Immature natural killer cell (primary cell): ENCODE data around the gene GRID1. TPM values are rescaled to one million over a fixed set of nuclear protein-coding genes. Genes with fewer than 3 reads are reported as not detected.

Source experiments
- DNase-seq, 3 donors: peaks; one replicate each; pipeline ENCODE4 v3.0.0; 2022; ENCODE audit warnings: mixed read lengths in 1 of 3
- H3K27ac Mint-ChIP-seq, 6 donors: one replicate each; pipeline ENCODE4 v1.8.0; 2020; ENCODE audit warnings: mixed read lengths in 6 of 6, mild to moderate bottlenecking in 5 of 6, inconsistent platforms in 4 of 6, moderate library complexity in 3 of 6
- H3K27me3 Mint-ChIP-seq, 3 donors: one replicate each; pipeline ENCODE4 v1.8.0; 2020 to 2021; ENCODE audit warnings: low read depth in 3 of 3, mild to moderate bottlenecking in 3 of 3, mixed read lengths in 3 of 3, moderate library complexity in 3 of 3, inconsistent platforms in 1 of 3
- H3K36me3 Mint-ChIP-seq, 3 donors: one replicate each; pipeline ENCODE4 v1.8.0; 2020; ENCODE audit warnings: mixed read lengths in 3 of 3, inconsistent platforms in 2 of 3, mild to moderate bottlenecking in 2 of 3
- H3K4me1 Mint-ChIP-seq, 2 donors: one replicate each; pipeline ENCODE4 v1.8.0; 2020; ENCODE audit warnings: inconsistent platforms in 2 of 2, mild to moderate bottlenecking in 2 of 2, mixed read lengths in 2 of 2, moderate library complexity in 1 of 2
- H3K4me3 Mint-ChIP-seq, 5 donors: one replicate each; pipeline ENCODE4 v1.8.0; 2020; ENCODE audit warnings: mild to moderate bottlenecking in 5 of 5, mixed read lengths in 5 of 5, inconsistent platforms in 3 of 5, moderate library complexity in 3 of 5
- H3K9me3 Mint-ChIP-seq, 6 donors: one replicate each; pipeline ENCODE4 v1.8.0; 2020; ENCODE audit warnings: mild to moderate bottlenecking in 6 of 6, mixed read lengths in 6 of 6, inconsistent platforms in 4 of 6, moderate library complexity in 3 of 6
- polyA plus RNA-seq, 3 donors: library from polyadenylated mRNA; unstranded; fragments of 300-500 nt; fragmentation: Illumina TruSeq; gene quantifications; one replicate each; pipeline ENCODE4 v1.2.3, GENCODE V29; 2021

Gene GRID1
- polyA plus RNA-seq, 3 donors from 2014 or later: not detected

DNA sequence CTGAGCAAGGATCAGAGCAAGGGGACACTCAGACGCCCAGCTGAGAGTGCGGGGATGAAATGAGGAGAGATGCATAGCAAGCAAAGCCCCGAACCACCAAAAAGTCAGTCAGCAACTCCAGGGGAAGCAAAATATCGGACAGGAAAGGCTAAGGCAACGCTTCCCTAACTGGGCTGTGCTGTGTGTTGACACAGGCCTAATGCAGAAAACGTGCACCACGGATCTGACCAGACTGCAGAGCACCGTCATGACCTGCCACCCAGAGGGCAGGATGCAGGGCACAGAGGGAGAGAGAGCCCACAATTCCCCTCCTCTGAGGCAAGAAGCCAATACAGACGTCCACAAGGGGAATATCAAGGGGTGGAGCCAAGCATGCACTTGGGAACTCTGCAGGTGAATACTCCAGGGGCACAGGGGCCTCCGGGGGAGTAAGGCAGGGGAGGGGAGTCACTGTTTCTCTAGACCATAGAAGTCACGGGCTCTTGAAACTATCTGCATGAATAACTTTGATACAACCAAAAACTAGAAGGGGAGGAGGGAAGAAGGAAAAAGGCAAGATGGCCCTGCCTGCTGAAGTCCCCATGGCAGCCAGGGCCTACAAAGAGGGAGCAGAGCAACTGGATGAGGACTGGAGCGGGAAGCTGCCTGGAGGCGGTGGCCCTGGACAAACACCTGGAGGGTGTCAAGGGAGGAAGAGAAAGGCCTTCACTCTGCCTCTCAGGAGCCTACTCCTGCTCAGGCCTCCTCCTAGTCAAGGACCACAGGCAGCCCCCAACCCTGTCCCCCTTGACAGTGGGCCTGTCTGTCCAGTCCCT is 26.2 kb downstream of the GRID1 start:
- no peaks in the 10 kb centered on the region for H3K4me1 Mint-ChIP-seq
- H3K9me3 Mint-ChIP-seq: no peaks in the 10 kb centered on the region
- DNase-seq: no peak
- no peak overlapping the region for H3K4me3 Mint-ChIP-seq
- no peaks in the 10 kb centered on the region for H3K36me3 Mint-ChIP-seq
- H3K27me3 Mint-ChIP-seq: peaks cover 0 to 4% (median 1%) of the 10 kb centered on the region in 3 donors
- H3K27ac Mint-ChIP-seq: no peak overlapping the region

DNA sequence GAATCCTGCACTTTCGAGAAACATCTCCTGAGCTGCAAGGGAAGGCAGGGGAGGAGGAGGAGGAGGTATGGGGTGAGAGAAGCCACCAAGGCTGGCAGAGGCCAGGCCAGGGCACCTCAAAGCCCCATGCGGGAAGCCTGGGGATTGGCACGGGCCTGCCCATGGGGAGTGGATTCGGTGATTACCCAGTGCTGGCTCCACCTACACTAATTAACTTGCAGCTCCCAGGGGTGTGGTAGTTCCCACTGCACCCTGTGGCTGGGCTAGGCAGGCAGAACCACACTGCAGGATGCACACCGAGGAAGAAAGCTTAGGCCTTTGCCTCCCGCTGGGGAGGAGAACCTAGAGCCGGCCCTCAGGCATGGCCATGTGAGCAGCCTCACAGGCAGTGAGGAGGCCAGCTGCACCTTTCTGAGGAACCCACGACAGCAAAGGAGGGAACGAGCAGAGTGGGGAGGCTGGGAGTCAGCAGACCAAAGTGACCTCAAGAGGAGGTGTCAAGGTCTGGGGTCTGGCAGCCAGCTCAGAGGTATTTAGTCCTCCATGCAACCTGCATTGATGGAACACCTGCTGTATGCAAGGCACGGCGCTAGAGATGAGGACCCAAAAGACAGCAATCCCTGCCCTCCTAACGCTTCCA is 27.2 kb downstream of the GRID1 start:
- no peak for DNase-seq
- Mint-ChIP-seq H3K36me3 (no peaks in the 10 kb centered on the region), H3K4me3 (no peak overlapping the region), H3K27me3 (peaks cover 0 to 4% (median 1%) of the 10 kb centered on the region in 3 donors), H3K9me3 (no peaks in the 10 kb centered on the region), H3K27ac (no peak overlapping the region), H3K4me1 (no peaks in the 10 kb centered on the region)

DNA sequence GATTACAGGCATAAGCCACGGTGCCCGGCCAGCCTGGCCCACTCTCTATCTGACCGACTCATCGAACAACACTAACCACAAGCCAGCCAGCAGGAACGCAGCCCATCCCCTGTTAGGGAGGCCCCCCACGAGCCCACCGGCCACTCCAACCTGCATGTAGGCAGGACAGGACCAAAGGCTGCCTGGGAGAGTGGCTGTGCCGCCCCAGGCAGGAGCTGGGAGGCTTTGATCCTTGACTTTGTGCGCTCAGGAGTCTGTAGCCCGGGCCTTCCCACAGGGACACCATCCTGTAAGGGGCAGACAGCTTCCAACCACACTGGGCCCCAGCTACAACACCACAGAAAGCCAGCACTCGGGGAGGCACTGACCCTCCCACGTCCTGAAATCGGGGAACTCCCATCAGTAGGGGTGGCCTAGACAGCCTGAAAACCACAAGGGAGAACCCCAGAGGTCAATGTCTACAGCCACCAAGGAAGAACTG is 29.4 kb downstream of the GRID1 start:
- Mint-ChIP-seq H3K36me3 (no peaks in the 10 kb centered on the region), H3K4me3 (no peak overlapping the region), H3K4me1 (no peaks in the 10 kb centered on the region), H3K27me3 (peaks cover 2 to 4% (median 3%) of the 10 kb centered on the region in 3 donors), H3K27ac (no peak overlapping the region), H3K9me3 (no peaks in the 10 kb centered on the region)
- DNase-seq: no peak

DNA sequence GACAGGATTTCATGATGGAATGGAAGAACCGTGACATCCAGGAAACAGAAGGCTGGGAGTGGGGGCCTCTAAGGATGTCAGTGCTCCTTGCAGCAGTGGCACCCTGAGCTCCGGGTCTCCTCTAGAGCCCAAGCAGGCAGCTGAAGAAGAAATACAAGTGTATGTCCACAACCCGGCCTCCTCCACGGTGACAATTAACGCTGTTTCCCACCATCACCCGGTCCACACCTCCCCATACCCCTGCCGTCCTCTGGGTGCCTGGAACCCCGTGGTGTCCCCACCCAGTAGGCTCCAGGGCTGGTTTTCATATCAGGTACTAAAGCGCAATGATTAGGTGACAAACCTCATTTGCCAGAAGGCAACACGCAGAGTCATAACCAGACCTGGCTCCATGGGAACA is 30.3 kb downstream of the GRID1 start:
- no peaks in the 10 kb centered on the region for H3K4me1 Mint-ChIP-seq
- no peaks in the 10 kb centered on the region for H3K9me3 Mint-ChIP-seq
- no peak overlapping the region for H3K27ac Mint-ChIP-seq
- no peaks in the 10 kb centered on the region for H3K36me3 Mint-ChIP-seq
- H3K4me3 Mint-ChIP-seq: no peak overlapping the region
- no peak for DNase-seq
- peaks cover 3 to 4% (median 4%) of the 10 kb centered on the region in 3 donors for H3K27me3 Mint-ChIP-seq

GRCh38 chr10:86335831-86336230 is 30.8 kb downstream of the GRID1 start:
- DNase-seq: no peak
- no peaks in the 10 kb centered on the region for H3K4me1 Mint-ChIP-seq
- H3K36me3 Mint-ChIP-seq: no peaks in the 10 kb centered on the region
- H3K9me3 Mint-ChIP-seq: no peaks in the 10 kb centered on the region
- peaks cover 3 to 4% (median 4%) of the 10 kb centered on the region in 3 donors for H3K27me3 Mint-ChIP-seq
- no peak overlapping the region for H3K4me3 Mint-ChIP-seq
- H3K27ac Mint-ChIP-seq: no peak overlapping the region

DNA sequence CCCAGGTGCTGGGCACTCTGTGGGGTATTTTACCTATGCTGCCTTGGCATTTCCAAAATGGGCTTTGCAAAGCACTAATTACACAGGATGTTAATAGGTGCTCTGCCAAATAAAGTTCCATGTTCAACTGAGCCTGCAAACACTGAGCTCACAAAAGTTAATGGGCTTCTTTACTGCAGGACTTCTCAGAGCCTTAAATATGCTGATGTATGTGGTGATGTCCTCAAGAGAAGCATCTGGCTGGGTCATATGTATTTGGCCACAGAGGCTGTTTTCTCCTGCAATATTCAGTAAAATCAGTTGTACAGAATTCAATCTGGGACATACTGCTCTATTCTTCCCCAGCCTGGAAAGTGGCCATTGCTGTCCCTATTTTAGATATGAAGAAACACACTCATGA is 31.3 kb downstream of the GRID1 start:
- DNase-seq: no peak
- no peaks in the 10 kb centered on the region for H3K36me3 Mint-ChIP-seq
- peaks cover 3 to 4% (median 4%) of the 10 kb centered on the region in 3 donors for H3K27me3 Mint-ChIP-seq
- no peaks in the 10 kb centered on the region for H3K4me1 Mint-ChIP-seq
- H3K9me3 Mint-ChIP-seq: no peaks in the 10 kb centered on the region
- H3K27ac Mint-ChIP-seq: no peak overlapping the region
- H3K4me3 Mint-ChIP-seq: no peak overlapping the region

- H3K27me3 Mint-ChIP-seq: peaks cover 3 to 4% (median 4%) of the 10 kb centered on the region in 3 donors
- no peak for DNase-seq
- H3K27ac Mint-ChIP-seq: no peak overlapping the region
- no peaks in the 10 kb centered on the region for H3K4me1 Mint-ChIP-seq
- no peaks in the 10 kb centered on the region for H3K36me3 Mint-ChIP-seq
- no peaks in the 10 kb centered on the region for H3K9me3 Mint-ChIP-seq
- H3K4me3 Mint-ChIP-seq: no peak overlapping the region
Measured at GRCh38 chr10:86334488-86335085, 32.0 kb downstream of the GRID1 start.

- H3K27me3 Mint-ChIP-seq: peaks cover 1 to 4% (median 4%) of the 10 kb centered on the region in 3 donors
- no peak overlapping the region for H3K4me3 Mint-ChIP-seq
- H3K4me1 Mint-ChIP-seq: no peaks in the 10 kb centered on the region
- H3K9me3 Mint-ChIP-seq: no peaks in the 10 kb centered on the region
- DNase-seq: no peak
- no peaks in the 10 kb centered on the region for H3K36me3 Mint-ChIP-seq
- no peak overlapping the region for H3K27ac Mint-ChIP-seq
Measured at GRCh38 chr10:86333826-86334487, 32.6 kb downstream of the GRID1 start.

- H3K4me1 Mint-ChIP-seq: no peaks in the 10 kb centered on the region
- H3K27me3 Mint-ChIP-seq: peaks cover 1 to 6% (median 4%) of the 10 kb centered on the region in 3 donors
- no peaks in the 10 kb centered on the region for H3K9me3 Mint-ChIP-seq
- H3K4me3 Mint-ChIP-seq: no peak overlapping the region
- H3K36me3 Mint-ChIP-seq: no peaks in the 10 kb centered on the region
- no peak for DNase-seq
- H3K27ac Mint-ChIP-seq: no peak overlapping the region
Measured at GRCh38 chr10:86331861-86332260, 34.7 kb downstream of the GRID1 start.

- H3K27me3 Mint-ChIP-seq: peaks cover 2 to 6% (median 3%) of the 10 kb centered on the region in 3 donors
- H3K4me3 Mint-ChIP-seq: no peak overlapping the region
- no peaks in the 10 kb centered on the region for H3K4me1 Mint-ChIP-seq
- DNase-seq: no peak
- no peaks in the 10 kb centered on the region for H3K9me3 Mint-ChIP-seq
- H3K27ac Mint-ChIP-seq: no peak overlapping the region
- no peaks in the 10 kb centered on the region for H3K36me3 Mint-ChIP-seq
Measured at GRCh38 chr10:86330778-86331763, 35.5 kb downstream of the GRID1 start.

- Mint-ChIP-seq H3K36me3 (no peaks in the 10 kb centered on the region), H3K4me3 (no peak overlapping the region), H3K9me3 (no peaks in the 10 kb centered on the region), H3K4me1 (no peaks in the 10 kb centered on the region), H3K27me3 (peaks cover 1 to 6% (median 3%) of the 10 kb centered on the region in 3 donors), H3K27ac (no peak overlapping the region)
- no peak for DNase-seq
Measured at GRCh38 chr10:86329896-86330680, 36.5 kb downstream of the GRID1 start.

DNA sequence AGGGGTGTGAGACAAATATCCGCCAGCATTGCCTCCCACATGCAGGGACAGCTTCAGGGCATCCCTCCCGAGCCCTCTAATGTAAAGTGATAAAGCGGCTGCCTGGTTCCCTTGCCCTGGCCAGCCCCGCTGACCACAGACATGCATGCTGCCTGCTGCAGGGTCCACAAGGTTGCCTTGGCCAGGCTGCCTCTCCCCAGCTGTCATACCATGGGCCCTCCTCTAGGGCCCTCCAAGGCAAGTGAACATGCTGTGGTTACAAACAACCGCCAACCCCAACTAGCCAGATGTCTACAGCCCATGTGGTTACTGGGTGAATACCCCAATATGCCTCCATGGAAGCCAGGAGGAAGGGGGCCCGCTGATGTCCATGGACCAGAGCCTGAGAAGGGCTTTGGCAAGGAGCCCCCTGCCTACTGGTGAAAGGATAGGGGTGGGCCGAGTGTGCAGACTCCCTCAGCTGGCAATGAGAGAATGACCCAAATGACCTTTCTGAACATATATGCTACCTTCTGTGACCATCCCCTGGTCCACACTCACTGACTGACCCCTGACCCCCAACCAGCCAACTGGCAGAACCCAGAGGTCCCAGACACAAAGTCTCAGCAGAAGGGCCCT is 37.4 kb downstream of the GRID1 start:
- Mint-ChIP-seq H3K4me3 (no peak overlapping the region), H3K27ac (no peak overlapping the region), H3K4me1 (no peaks in the 10 kb centered on the region), H3K9me3 (no peaks in the 10 kb centered on the region), H3K36me3 (no peaks in the 10 kb centered on the region), H3K27me3 (peaks cover 3 to 9% (median 6%) of the 10 kb centered on the region in 3 donors)
- DNase-seq: no peak
